Dendritic cell treated with granulocyte-macrophage colony-stimulating factor and Interleukin-4, amounts not matched to agents 40 ng/mL and 50 ng/mL, for 4 days (primary cell): ENCODE measurements around the gene FBXO30.

Source experiments
- H3K27ac Mint-ChIP-seq: one replicate; pipeline ENCODE4 v1.8.0; 2022; ENCODE audit warnings: mild to moderate bottlenecking, mixed read lengths
- H3K27me3 Mint-ChIP-seq: one replicate; pipeline ENCODE4 v1.8.0; 2022; ENCODE audit warnings: mild to moderate bottlenecking, mixed read lengths
- H3K36me3 Mint-ChIP-seq: one replicate; pipeline ENCODE4 v1.8.0; 2022; ENCODE audit warnings: low read depth, mixed read lengths
- H3K4me1 Mint-ChIP-seq: one replicate; pipeline ENCODE4 v1.8.0; 2022; ENCODE audit warnings: low read depth, mixed read lengths
- H3K4me3 Mint-ChIP-seq: one replicate; pipeline ENCODE4 v1.8.0; 2022; ENCODE audit warnings: mild to moderate bottlenecking, moderate library complexity, mixed read lengths
- H3K9me3 Mint-ChIP-seq: one replicate; pipeline ENCODE4 v1.8.0; 2022; ENCODE audit warnings: mixed read lengths
- intact Hi-C: fragments of 100-400 bp; cut with micrococcal nuclease; formaldehyde crosslinking; loops from one replicate; pipeline ENCODE4 v1.15.0; 2022

Gene FBXO30

DNA sequence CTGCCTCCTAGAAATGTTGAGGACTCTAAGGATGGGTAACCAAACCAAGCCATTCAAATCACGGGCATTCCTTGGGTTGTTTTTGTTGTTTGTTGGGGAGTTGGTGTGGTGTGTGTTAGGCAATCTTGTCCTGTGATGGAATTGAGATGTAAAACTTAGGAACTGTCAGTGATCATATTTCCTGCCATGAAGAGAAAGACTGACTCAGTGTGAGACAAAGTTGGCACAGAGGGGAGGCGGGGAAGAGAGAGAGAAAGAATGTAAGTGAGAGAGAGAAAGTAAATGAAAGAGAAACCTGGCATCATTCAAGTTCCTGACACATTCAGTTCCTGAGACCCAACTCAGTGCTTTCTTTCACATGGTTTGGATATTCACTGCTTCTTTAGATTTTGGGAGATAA is 21.6 kb upstream of the FBXO30 start:
- Mint-ChIP-seq H3K4me3 (no peak overlapping the region), H3K4me1 (peaks cover 5% of the 10 kb centered on the region), H3K27ac (no peak overlapping the region), H3K27me3 (no peaks in the 10 kb centered on the region), H3K9me3 (no peaks in the 10 kb centered on the region), H3K36me3 (no peaks in the 10 kb centered on the region)
- intact Hi-C loops, result no loop called here

GRCh38 chr6:145830612-145831011 is 16.0 kb upstream of the FBXO30 start:
- intact Hi-C loops, result no loop called here
- Mint-ChIP-seq H3K9me3 (peaks cover 16% of the 10 kb centered on the region), H3K36me3 (no peaks in the 10 kb centered on the region), H3K4me1 (no peaks in the 10 kb centered on the region), H3K27me3 (no peaks in the 10 kb centered on the region), H3K27ac (no peak overlapping the region), H3K4me3 (no peak overlapping the region)

DNA sequence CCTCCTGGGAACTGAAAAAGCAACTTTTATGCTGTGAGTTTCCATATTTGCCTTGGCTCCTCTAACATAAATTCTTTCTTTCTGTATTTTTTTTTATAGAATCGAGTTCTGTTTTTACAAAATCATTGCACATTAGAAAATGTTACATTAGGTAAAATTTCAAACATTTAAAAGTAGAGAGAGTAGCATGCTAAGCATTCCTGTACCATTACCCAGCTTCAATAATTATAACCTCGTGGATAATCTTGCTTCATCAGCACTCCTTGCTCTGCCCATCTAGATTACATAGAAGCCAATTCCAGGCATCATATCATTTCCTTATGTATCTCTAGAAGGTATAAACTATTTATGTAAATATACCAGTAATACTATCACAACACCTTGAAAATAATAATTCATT is 15.4 kb upstream of the FBXO30 start:
- H3K4me3 Mint-ChIP-seq, result no peak overlapping the region
- no peaks in the 10 kb centered on the region for H3K27me3 Mint-ChIP-seq
- H3K27ac Mint-ChIP-seq, result no peak overlapping the region
- intact Hi-C loops, result no loop called here
- H3K9me3 Mint-ChIP-seq, result peaks cover 16% of the 10 kb centered on the region
- no peaks in the 10 kb centered on the region for H3K4me1 Mint-ChIP-seq
- H3K36me3 Mint-ChIP-seq, result no peaks in the 10 kb centered on the region

DNA sequence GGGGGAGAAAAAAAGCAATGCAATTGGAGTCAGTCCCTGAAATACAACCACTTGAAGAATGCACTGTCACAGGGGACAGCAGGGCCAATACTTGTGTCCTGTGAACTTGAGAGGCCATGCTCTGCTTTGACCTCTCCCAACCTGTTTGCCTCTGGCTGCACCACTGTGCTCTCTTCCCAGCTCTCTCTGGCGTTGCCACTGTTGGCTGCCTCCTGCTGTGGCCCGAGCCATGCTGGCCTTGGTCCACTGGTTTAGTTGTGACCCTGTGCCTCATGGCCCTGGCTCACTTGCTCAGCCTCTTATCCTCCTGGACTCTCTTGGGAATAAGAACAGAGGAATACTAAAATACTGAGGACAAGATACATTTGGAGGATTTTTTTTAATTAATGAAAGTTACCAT is 14.5 kb upstream of the FBXO30 start:
- H3K4me1 Mint-ChIP-seq, result no peaks in the 10 kb centered on the region
- H3K9me3 Mint-ChIP-seq, result peaks cover 16% of the 10 kb centered on the region
- no peak overlapping the region for H3K4me3 Mint-ChIP-seq
- no peaks in the 10 kb centered on the region for H3K36me3 Mint-ChIP-seq
- H3K27me3 Mint-ChIP-seq, result no peaks in the 10 kb centered on the region
- intact Hi-C loops, result no loop called here
- H3K27ac Mint-ChIP-seq, result no peak overlapping the region

- Mint-ChIP-seq H3K4me1 (no peaks in the 10 kb centered on the region), H3K36me3 (no peaks in the 10 kb centered on the region), H3K9me3 (peaks cover 16% of the 10 kb centered on the region), H3K27me3 (no peaks in the 10 kb centered on the region), H3K4me3 (no peak overlapping the region), H3K27ac (no peak overlapping the region)
- intact Hi-C loops, result no loop called here
Observed at GRCh38 chr6:145824344-145824743, 9.7 kb upstream of the FBXO30 start.

- H3K9me3 Mint-ChIP-seq, result peaks cover 13% of the 10 kb centered on the region
- H3K36me3 Mint-ChIP-seq, result no peaks in the 10 kb centered on the region
- intact Hi-C loops, result no loop called here
- no peaks in the 10 kb centered on the region for H3K27me3 Mint-ChIP-seq
- no peak overlapping the region for H3K4me3 Mint-ChIP-seq
- H3K27ac Mint-ChIP-seq, result no peak overlapping the region
- H3K4me1 Mint-ChIP-seq, result no peaks in the 10 kb centered on the region
Observed at GRCh38 chr6:145823328-145823944, 8.8 kb upstream of the FBXO30 start.

DNA sequence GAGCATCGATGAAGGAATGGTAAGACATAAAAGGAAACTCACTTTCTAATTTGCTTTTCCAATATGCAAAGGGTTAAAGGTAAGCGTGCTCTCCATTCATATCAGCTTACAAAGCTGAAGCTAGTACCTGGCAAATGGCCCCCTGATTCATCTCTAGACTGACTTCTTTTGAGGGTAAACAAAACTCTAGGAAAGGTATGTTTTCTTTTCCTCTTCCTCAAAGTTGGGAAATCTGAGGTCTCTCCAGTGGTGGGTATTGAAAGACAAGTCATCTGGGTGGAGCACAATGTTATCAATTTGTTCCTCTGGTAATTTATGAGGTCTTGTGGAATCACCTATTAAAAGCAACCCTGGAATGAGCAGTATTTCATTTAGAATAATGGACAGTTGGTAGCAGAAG is 7.9 kb upstream of the FBXO30 start:
- intact Hi-C loops, result no loop called here
- Mint-ChIP-seq H3K9me3 (peaks cover 7% of the 10 kb centered on the region), H3K27me3 (no peaks in the 10 kb centered on the region), H3K27ac (no peak overlapping the region), H3K4me1 (no peaks in the 10 kb centered on the region), H3K4me3 (no peak overlapping the region), H3K36me3 (no peaks in the 10 kb centered on the region)

GRCh38 chr6:145819994-145820393 is 5.4 kb upstream of the FBXO30 start:
- Mint-ChIP-seq H3K9me3 (no peaks in the 10 kb centered on the region), H3K36me3 (peaks cover 3% of the 10 kb centered on the region), H3K4me3 (no peak overlapping the region), H3K27ac (no peak overlapping the region), H3K4me1 (peaks cover 20% of the 10 kb centered on the region), H3K27me3 (no peaks in the 10 kb centered on the region)
- intact Hi-C loops, result loop anchor here (5.0 kb wide), 1 partner anchor 47 kb away; no protein-coding TSS in a partner anchor

DNA sequence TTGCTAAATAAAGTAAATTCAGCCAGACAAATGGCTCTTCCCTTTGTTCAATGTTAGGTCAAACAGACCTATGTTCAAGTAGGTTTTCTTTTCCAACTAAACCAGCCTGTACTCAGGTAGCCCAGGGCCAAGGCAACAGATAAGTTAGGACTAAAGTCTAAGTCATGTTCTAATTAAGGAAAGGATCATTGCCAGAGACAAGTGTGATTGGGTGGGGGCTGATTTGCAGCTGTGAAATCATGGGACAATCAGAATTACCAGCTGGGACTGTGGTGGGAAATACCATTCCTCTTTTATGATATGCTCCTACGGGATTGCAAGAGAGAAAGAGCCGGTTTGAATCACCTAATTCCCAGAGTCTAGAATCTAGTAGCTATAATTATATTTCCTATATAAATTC is 4.2 kb upstream of the FBXO30 start:
- Mint-ChIP-seq H3K4me3 (no peak overlapping the region), H3K27me3 (no peaks in the 10 kb centered on the region), H3K27ac (no peak overlapping the region), H3K4me1 (peaks cover 23% of the 10 kb centered on the region), H3K36me3 (peaks cover 12% of the 10 kb centered on the region), H3K9me3 (no peaks in the 10 kb centered on the region)
- intact Hi-C loops, result loop anchor here (5.0 kb wide), 1 partner anchor 49 kb away; no protein-coding TSS in a partner anchor

- peaks cover 27% of the 10 kb centered on the region for H3K4me1 Mint-ChIP-seq
- H3K36me3 Mint-ChIP-seq, result peaks cover 12% of the 10 kb centered on the region
- intact Hi-C loops, result loop anchor here (5.0 kb wide), 1 partner anchor 51 kb away; no protein-coding TSS in a partner anchor
- H3K27ac Mint-ChIP-seq, result peak overlapping the region; percentile 8
- H3K4me3 Mint-ChIP-seq, result no peak overlapping the region
- no peaks in the 10 kb centered on the region for H3K27me3 Mint-ChIP-seq
- H3K9me3 Mint-ChIP-seq, result no peaks in the 10 kb centered on the region
Observed at GRCh38 chr6:145816392-145816791, 1.8 kb upstream of the FBXO30 start.

DNA sequence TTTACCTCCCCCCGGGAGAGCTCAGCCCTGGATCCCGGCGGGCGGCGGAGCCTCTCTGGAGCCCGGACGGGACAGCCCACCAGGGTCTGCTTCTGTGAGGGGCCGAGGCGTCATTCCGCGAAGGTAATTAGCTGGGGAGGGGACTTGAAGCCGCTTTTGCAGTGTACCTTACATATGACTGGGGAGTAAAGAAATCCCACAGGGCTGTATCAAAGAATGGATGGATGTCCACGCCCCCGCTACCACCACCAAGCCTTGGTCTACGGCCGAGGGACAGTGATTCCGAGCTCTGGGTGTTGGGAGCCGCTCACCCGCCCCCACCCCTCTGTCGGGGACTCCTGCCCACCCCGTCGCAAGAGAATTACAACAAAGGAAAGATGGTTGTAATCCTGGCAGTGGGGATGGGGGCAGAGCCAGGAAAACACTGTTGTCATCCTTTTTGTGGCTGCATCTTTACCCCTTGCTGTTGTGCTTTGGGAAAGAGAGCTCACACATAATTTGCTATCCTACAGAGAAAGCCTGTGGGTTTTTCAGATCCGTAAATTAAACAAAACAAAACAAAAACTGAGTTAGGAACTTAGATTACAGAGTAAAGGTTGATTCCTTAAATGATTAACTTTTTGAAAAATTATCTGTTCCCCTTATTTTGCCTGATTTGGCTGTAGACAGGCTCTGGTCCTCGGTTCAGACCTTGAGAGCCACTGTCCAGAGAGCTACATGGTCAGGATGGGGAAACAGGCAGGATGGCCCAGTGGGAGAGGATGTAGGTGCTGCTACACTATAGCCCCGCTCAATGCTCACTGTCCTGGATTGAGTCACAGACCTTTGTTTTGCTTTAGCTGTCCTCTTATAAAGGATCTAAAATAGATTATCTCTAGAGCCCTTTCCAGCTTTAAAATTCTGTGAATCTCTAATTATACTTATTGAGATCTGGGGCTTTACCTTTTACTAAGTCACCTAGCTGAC is 997 bp upstream of the FBXO30 start:
- H3K27ac Mint-ChIP-seq, result peak overlapping the region; percentile 97
- peaks cover 12% of the 10 kb centered on the region for H3K36me3 Mint-ChIP-seq
- H3K9me3 Mint-ChIP-seq, result no peaks in the 10 kb centered on the region
- H3K4me3 Mint-ChIP-seq, result peak overlapping the region; percentile 88
- peaks cover 35% of the 10 kb centered on the region for H3K4me1 Mint-ChIP-seq
- no peaks in the 10 kb centered on the region for H3K27me3 Mint-ChIP-seq
- intact Hi-C loops, result loop anchor here (5.0 kb wide), 1 partner anchor 52 kb away; no protein-coding TSS in a partner anchor

DNA sequence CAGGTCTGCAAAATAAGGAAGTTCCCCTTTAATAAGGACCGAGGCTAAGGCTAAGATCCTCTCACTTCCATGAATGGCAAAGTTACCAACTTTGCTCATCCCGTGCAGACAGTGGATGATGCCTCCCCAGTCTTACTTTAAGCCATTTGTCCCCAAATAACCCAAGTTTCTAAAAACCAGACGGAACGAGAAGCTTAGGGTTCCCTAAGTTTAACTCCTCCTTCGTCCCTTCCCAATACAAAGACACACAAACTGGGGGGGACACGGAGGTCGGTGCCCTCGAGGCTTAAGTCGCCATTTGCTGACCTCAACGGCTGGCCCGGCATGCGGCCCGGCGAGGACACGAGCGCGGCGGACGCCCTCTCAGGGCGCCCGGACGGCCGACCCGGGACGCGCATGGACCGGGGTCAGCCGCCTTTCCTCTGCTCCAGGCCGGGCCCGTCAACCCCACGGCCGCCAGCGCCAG is 527 bp downstream of the FBXO30 start:
- Mint-ChIP-seq H3K27me3 (no peaks in the 10 kb centered on the region), H3K9me3 (no peaks in the 10 kb centered on the region), H3K27ac (peak overlapping the region; percentile 97), H3K36me3 (peaks cover 12% of the 10 kb centered on the region), H3K4me3 (peak overlapping the region; percentile 88), H3K4me1 (peaks cover 43% of the 10 kb centered on the region)
- intact Hi-C loops, result loop anchor here (1.0 to 5.0 kb wide), 3 partner anchors 79 to 733 kb away; partner anchors contain the start of genes EPM2A and SHPRH

DNA sequence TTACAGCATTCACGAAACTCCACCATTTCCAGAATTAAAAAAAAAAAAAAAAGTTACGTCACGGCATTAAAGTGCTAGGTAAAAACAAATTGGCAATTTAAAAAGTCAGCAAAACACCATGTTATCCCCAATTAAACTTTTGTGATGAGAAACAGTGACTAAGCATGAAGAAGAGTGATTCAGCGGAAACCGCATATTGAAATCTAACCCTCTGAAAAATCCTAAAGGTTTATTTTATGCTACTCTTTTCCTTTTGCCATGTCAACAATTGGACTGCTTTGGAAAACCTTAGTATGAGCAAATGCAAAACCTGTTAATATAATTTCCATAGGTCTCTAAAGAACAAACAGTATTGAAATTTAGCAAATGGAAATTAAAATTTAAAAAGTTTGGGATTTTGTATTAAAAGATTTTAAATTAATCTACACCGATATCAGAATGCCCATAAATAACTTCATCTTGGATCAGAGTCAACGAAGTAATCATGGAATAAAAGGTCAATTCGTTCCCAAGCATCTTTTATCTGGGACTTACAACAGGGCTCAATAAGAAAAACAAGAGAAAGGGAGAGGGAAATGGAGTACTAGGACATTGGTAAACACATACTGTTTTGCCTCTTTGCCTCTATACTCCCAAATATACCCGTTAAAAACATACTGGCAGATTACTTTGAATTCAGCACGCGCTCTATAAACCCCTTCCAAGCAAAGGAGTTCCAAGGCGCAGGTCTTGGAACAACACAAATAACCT is 1.1 kb downstream of the FBXO30 start:
- Mint-ChIP-seq H3K27me3 (no peaks in the 10 kb centered on the region), H3K4me3 (peak overlapping the region; percentile 88), H3K4me1 (peaks cover 46% of the 10 kb centered on the region)

More for the DNA sequence above, 1.1 kb downstream of the FBXO30 start:
- H3K9me3 Mint-ChIP-seq, result no peaks in the 10 kb centered on the region
- intact Hi-C loops, result loop anchor here (1.0 to 5.0 kb wide), 3 partner anchors 78 to 734 kb away; partner anchors contain the start of genes EPM2A and SHPRH
- H3K27ac Mint-ChIP-seq, result peak overlapping the region; percentile 97
- peaks cover 14% of the 10 kb centered on the region for H3K36me3 Mint-ChIP-seq
